HepG2 (cell line): ENCODE data around the gene GALNT18. TPM values are rescaled to one million over a fixed set of nuclear protein-coding genes. Genes with fewer than 3 reads are reported as not detected.

Source experiments
- ATAC-seq: fragments of 200-7000 bp; cut with Tn5 transposase; 3 replicates; pipeline ENCODE4 v1.9.1; 2020; ENCODE audit warnings: mild to moderate bottlenecking, moderate library complexity
- BruUV-seq: library from RNA; stranded (reverse); fragments of 400-500 nt; replicated peaks from 2 replicates; lab custom pipeline; 2021; lab: Mats Ljungman, UMichigan
- CTCF ChIA-PET: fragments of 300-600 bp; formaldehyde crosslinking; extraction: SDS; loops from one replicate; lab custom pipeline; 2021; ENCODE audit warnings: low total read pairs, inconsistent platforms, low intra/inter-chr PET ratio; lab: Yijun Ruan, JAX
- POLR2A ChIA-PET: fragments of 350-600 bp; sonication (Branson Sonifier 250); formaldehyde crosslinking; loops from one replicate; lab custom pipeline; 2020; ENCODE audit warnings: antibody characterized with exemption, inconsistent platforms; lab: Yijun Ruan, JAX
- DNase-seq: peaks from one replicate; pipeline ENCODE4 v3.0.0-alpha.2; 2015; ENCODE audit warnings: low spot score
- FAIRE-seq: peaks from 3 replicates; lab custom pipeline; 2011; peaks lifted over from hg19 to GRCh38; lab: Jason Lieb, UNC
- H2AFZ ChIP-seq: one replicate; pipeline ENCODE4 v1.6.1; 2011; ENCODE audit warnings: low read length, inconsistent platforms
- H3K27ac ChIP-seq: fragments of 300-600 bp; 3 replicates; pipeline ENCODE4 v1.8.0; 2011; ENCODE audit warnings: mixed run types, mild to moderate bottlenecking, mixed read lengths, low read length, inconsistent platforms; ENCODE audit not compliant: insufficient read depth; ENCODE audit errors: extremely low read length
- H3K27me3 ChIP-seq, 2 experiments: fragments of 200-600 bp in 1 of 2; 2 replicates in 1 of 2; 3 replicates in 1 of 2; pipeline versions ENCODE4 v1.6.0 to v1.8.0; 2011; ENCODE audit warnings: low read length in 2 of 2, mild to moderate bottlenecking in 2 of 2, moderate library complexity in 2 of 2, inconsistent platforms in 1 of 2; ENCODE audit not compliant: insufficient read depth in 2 of 2, control insufficient read depth in 1 of 2
- H3K36me3 ChIP-seq, 2 experiments: fragments of 200-600 bp in 1 of 2; replicated peaks in 1 of 2; 2 replicates in 1 of 2; 3 replicates in 1 of 2; pipeline versions ENCODE4 v1.5.1 to v1.8.0; 2011; ENCODE audit warnings: low read length in 2 of 2, inconsistent platforms in 1 of 2; ENCODE audit not compliant: insufficient read depth in 2 of 2, control insufficient read depth in 1 of 2
- H3K4me1 ChIP-seq: 2 replicates; pipeline ENCODE4 v1.5.1; 2012; ENCODE audit warnings: low read length, inconsistent platforms; ENCODE audit not compliant: insufficient read depth
- H3K4me2 ChIP-seq: 2 replicates; pipeline ENCODE4 v1.6.0; 2011; ENCODE audit warnings: low read depth, low read length, inconsistent platforms
- H3K4me3 ChIP-seq, 3 experiments: fragments of 200-600 bp in 1 of 3; sonication (generic), shearing (Covaris generic) in 1 of 3; replicated peaks in 1 of 3; 2 replicates each; pipeline ENCODE4 v1.5.1; 2011 to 2016; ENCODE audit warnings: low read length in 3 of 3, inconsistent platforms in 2 of 3, low read depth in 2 of 3, mild to moderate bottlenecking in 2 of 3, control low read depth in 1 of 3, mixed read lengths in 1 of 3; ENCODE audit not compliant: insufficient read depth in 1 of 3
- H3K79me2 ChIP-seq: one replicate; pipeline ENCODE4 v1.6.1; 2011; ENCODE audit warnings: low read length, inconsistent platforms; ENCODE audit not compliant: insufficient read depth
- H3K9ac ChIP-seq: 2 replicates; pipeline ENCODE4 v1.6.0; 2011; ENCODE audit warnings: mild to moderate bottlenecking, low read depth, low read length, inconsistent platforms; ENCODE audit not compliant: insufficient read depth
- H3K9me3 ChIP-seq: 2 replicates; pipeline ENCODE4 v1.5.1; 2012; ENCODE audit warnings: mild to moderate bottlenecking, low read length
- H4K20me1 ChIP-seq: 2 replicates; pipeline ENCODE4 v1.6.0; 2011; ENCODE audit warnings: inconsistent platforms, mild to moderate bottlenecking, low read length, moderate library complexity; ENCODE audit not compliant: insufficient read depth
- CEBPB ChIP-seq: IDR thresholded peaks from 2 replicates; pipeline ENCODE4 v1.6.1; 2011; ENCODE audit warnings: low read depth, low read length, improper control_type of control experiment, borderline replicate concordance
- DDIT3 ChIP-seq: sonication (generic); formaldehyde crosslinking; IDR thresholded peaks from 2 replicates; pipeline ENCODE4 v1.4.0; 2020; ENCODE audit warnings: mild to moderate bottlenecking, missing genetic modification reagents
- MTA1 ChIP-seq: sonication (generic); formaldehyde crosslinking; IDR thresholded peaks from 2 replicates; pipeline ENCODE4 v1.4.0; 2020; ENCODE audit warnings: missing genetic modification reagents, mild to moderate bottlenecking, borderline replicate concordance
- RARG ChIP-seq: sonication (generic); formaldehyde crosslinking; IDR thresholded peaks from 2 replicates; pipeline ENCODE4 v1.4.0; 2020; ENCODE audit warnings: low read depth, mild to moderate bottlenecking, missing genetic modification reagents
- ZFP91 ChIP-seq: sonication (generic); formaldehyde crosslinking; IDR thresholded peaks from 2 replicates; pipeline ENCODE4 v1.9.0; 2022; ENCODE audit warnings: missing genetic modification reagents, mild to moderate bottlenecking, borderline replicate concordance
- ZNF430 ChIP-seq: sonication (generic); formaldehyde crosslinking; IDR thresholded peaks from 2 replicates; pipeline ENCODE4 v1.9.0; 2021; ENCODE audit warnings: mild to moderate bottlenecking, missing genetic modification reagents
- WGBS: methylation state at CpG from one replicate; pipeline ENCODE4 v1.1.6; 2017; ENCODE audit warnings: low lambda C conversion rate; 5-methylcytosine and 5-hydroxymethylcytosine counted together
- in situ Hi-C: cut with HindIII; loops from 2 replicates; pipeline ENCODE4 v1.10.0; 2017; ENCODE audit warnings: low pct_unique_long_range_greater_than_20kb; ENCODE audit not compliant: extremely low pct_ligation_motif_present
- intact Hi-C: fragments of 100-400 bp; cut with micrococcal nuclease; formaldehyde crosslinking; loops from one replicate; pipeline ENCODE4 v1.10.0; 2022; ENCODE audit not compliant: unreplicated experiment
- polyA plus RNA-seq, 8 experiments: library from polyadenylated mRNA; depleted of rRNA in 3 of 8; stranded (reverse) in 7 of 8; unstranded in 1 of 8; fragments of >200 nt; fragmentation: Illumina TruSeq in 4 of 8; extraction: Trizol in 4 of 8; gene quantifications; 2 replicates each; pipeline versions ENCODE4 v1.2.1 to v1.2.3, GENCODE V29; 2011 to 2016; ENCODE audit warnings: low read depth in 4 of 8, missing spikeins in 1 of 8, mixed read lengths in 1 of 8; ENCODE audit not compliant: insufficient read depth in 1 of 8
- total RNA-seq, 5 experiments: library from RNA; depleted of rRNA; stranded (reverse); fragments of >200 nt; fragmentation: Illumina TruSeq; extraction: Trizol; gene quantifications; 2 replicates each; pipeline ENCODE4 v1.2.3, GENCODE V29; 2016; ENCODE audit warnings: low read depth in 1 of 5

Gene GALNT18
- total and polyA plus RNA-seq, 2 of the 13 experiments (the other 11 are each of a cell fraction or from before 2014, with no cell fraction given) = 0.11 TPM; not detected in 1

DNA sequence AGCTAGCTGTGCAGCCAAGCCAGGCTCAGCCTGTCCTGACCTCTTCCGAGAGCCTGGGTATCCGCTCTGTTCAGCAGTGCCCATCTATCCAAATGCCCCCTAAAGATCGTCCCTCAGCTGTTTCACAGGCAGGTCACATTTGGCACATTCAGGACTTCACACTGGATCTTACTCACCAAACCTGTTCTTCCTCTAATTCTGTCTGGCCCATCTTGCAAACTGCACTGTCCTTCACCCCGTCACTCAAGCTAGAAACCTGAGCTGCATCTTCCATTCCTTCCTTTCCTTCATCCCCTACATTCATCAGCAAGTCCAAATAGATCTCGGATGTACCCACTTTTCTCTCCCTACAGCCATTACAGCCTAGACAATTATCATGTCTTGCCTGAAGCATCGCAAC lies 208.0 kb downstream of the GALNT18 start:
- TF ChIP-seq ZNF430 (CRISPR knock-in tag) = no peak
- no peak for TF ChIP-seq MTA1 (CRISPR knock-in tag)
- TF ChIP-seq DDIT3 (CRISPR knock-in tag) = no peak
- TF ChIP-seq RARG (CRISPR knock-in tag) = no peak
- TF ChIP-seq CEBPB = no peak
- no peak for TF ChIP-seq ZFP91 (CRISPR knock-in tag)
- POLR2A ChIA-PET = no interaction called here
- H3K27me3 ChIP-seq = peaks cover 0 to 12% of the 10 kb centered on the region in 2 experiments; a peak in 2 of 5 replicates
- in situ Hi-C loops = no loop called here
- WGBS = 14% methylated on average over 6 of the region's 6 CpGs
- no peak overlapping the region for H2AFZ ChIP-seq
- CTCF ChIA-PET = no interaction called here
- no peaks in the 10 kb centered on the region for H3K4me1 ChIP-seq
- H3K9ac ChIP-seq = no peak overlapping the region
- H3K27ac ChIP-seq = no peak overlapping the region
- H4K20me1 ChIP-seq = no peaks in the 10 kb centered on the region
- H3K4me2 ChIP-seq = no peak overlapping the region
- H3K9me3 ChIP-seq = no peaks in the 10 kb centered on the region
- no peak overlapping the region for H3K4me3 ChIP-seq
- no peaks in the 10 kb centered on the region for H3K79me2 ChIP-seq
- DNase-seq = no peak
- no TSS peak for BruUV-seq
- no peaks in the 10 kb centered on the region for H3K36me3 ChIP-seq
- no peak for ATAC-seq
- intact Hi-C loops = no loop called here
- no peak for FAIRE-seq
